Stimulated activated CD4-positive, alpha-beta T cell treated with anti-CD3 and anti-CD28 coated beads, Interleukin-4, amount 100 ng/mL, for 1 hour (primary cell): ENCODE measurements around the gene C16orf87.

Experiments used
- DNase-seq: peaks from one replicate; pipeline ENCODE4 v3.0.0-alpha.2; 2020

C16orf87 gene

GRCh38 chr16:46753015-46753414 lies 78.0 kb downstream of the C16orf87 start:
- no peak for DNase-seq

GRCh38 chr16:46751381-46751780 lies 79.6 kb downstream of the C16orf87 start:
- no peak for DNase-seq

- no peak for DNase-seq
These were observed 81.9 kb downstream of the C16orf87 start for GRCh38 chr16:46748775-46749705.

DNA sequence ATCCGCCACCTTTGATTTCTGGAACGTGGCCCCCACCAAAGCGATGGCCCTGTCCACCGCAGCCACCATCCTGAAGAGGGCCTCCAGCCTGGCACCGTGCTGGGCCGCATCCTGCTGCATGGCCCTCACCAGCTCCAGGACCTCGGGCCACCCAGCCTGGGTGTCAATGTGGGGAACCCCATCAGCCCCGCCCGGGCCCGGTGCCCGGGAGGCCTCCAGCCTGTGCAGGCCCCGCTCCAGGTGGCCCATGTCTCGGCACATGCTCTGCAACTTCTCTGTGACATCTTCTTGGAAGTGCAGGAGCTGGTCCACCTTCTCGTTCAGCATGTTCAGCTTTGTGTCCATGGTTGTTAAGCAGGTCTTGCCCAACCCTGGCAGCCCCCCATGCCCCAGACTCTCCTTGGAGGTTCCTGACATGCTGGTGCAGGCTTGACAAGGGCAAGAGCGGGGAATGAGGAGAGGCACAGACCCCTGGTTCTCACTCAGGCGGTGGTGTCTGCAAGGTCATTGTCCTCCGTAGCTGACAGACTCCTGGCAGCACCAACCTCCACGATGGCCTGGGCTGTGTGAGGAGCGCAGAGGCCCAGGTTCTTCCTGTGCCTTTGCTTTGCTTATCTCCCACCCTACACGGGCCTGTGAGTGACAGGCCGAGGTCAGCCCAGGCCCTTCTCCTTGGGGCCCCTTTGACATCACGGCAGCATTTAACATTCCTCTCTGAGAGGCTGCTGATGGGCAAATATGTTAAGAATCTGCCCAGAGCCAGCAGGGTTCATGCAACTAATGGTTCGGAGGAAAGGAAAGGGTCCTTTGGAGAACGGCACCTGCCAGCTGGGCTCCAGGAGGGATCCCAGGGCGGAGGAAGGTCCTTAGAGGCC lies 83.0 kb downstream of the C16orf87 start, which contains the start of gene MYLK3:
MYLK3 (minus strand) TSS at position 568 of the 875 bp plus-strand sequence; CDS start at position 417, 151 bp downstream.
- DNase-seq, result no peak

- no peak for DNase-seq
These were observed 83.9 kb downstream of the C16orf87 start for GRCh38 chr16:46746821-46747776.
